A549 (cell line): ENCODE results near the gene TAF3.

Experiments used
- EP300 ChIP-seq, 2 experiments: fragments of >200 bp; sonication (Bioruptor Twin); formaldehyde crosslinking; IDR thresholded peaks; 2 replicates in 1 of 2; 3 replicates in 1 of 2; pipeline ENCODE4 v1.6.1; 2016 to 2017
- MYC ChIP-seq: IDR thresholded peaks from 2 replicates; pipeline ENCODE4 v1.6.1; 2012; ENCODE audit warnings: mild to moderate bottlenecking, inconsistent platforms, low read length, improper control_type of control experiment, borderline replicate concordance
- RAD21 ChIP-seq, 2 experiments: fragments of >200 bp in 1 of 2; sonication (Bioruptor Twin) in 1 of 2; formaldehyde crosslinking in 1 of 2; IDR thresholded peaks in 1 of 2; conservative IDR thresholded peaks in 1 of 2; 2 replicates in 1 of 2; 3 replicates in 1 of 2; pipeline ENCODE4 v1.6.1; 2012 to 2018; ENCODE audit warnings: inconsistent platforms in 1 of 2
- TF ChIP-seq, protein P1 (sequence below): fragments of >200 bp; sonication (Bioruptor Twin); formaldehyde crosslinking; IDR thresholded peaks from 3 replicates; pipeline ENCODE4 v1.6.1; 2016
- TF ChIP-seq, protein P2 (sequence below): fragments of >200 bp; sonication (Bioruptor Twin); formaldehyde crosslinking; IDR thresholded peaks from 3 replicates; pipeline ENCODE4 v1.5.1; 2016
- TF ChIP-seq, protein P3 (sequence below): IDR thresholded peaks from 2 replicates; pipeline ENCODE4 v1.6.1; 2012

DNA sequence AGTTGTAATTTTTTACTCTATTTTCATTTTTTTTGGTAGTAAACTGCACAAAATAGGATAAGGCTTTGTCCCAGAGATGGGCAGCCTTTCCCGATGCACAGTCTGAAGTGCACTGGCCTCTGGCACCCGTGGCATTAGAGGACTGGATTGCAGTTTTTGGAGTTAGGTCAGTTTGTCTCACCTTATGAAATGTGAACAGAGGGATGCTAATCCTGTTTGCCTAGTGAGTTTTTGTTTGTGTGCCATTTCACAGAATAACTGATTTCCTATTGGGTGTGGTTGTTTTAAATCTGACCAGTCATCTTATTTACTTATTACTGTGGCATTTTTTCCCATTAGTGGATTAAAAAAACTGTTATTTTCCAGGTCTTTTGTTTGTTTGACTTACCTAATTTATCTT is 126.7 kb downstream of the TAF3 start:
- TF ChIP-seq, protein P1, sequence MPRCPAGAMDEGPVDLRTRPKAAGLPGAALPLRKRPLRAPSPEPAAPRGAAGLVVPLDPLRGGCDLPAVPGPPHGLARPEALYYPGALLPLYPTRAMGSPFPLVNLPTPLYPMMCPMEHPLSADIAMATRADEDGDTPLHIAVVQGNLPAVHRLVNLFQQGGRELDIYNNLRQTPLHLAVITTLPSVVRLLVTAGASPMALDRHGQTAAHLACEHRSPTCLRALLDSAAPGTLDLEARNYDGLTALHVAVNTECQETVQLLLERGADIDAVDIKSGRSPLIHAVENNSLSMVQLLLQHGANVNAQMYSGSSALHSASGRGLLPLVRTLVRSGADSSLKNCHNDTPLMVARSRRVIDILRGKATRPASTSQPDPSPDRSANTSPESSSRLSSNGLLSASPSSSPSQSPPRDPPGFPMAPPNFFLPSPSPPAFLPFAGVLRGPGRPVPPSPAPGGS: no peak
- TF ChIP-seq, protein P2, sequence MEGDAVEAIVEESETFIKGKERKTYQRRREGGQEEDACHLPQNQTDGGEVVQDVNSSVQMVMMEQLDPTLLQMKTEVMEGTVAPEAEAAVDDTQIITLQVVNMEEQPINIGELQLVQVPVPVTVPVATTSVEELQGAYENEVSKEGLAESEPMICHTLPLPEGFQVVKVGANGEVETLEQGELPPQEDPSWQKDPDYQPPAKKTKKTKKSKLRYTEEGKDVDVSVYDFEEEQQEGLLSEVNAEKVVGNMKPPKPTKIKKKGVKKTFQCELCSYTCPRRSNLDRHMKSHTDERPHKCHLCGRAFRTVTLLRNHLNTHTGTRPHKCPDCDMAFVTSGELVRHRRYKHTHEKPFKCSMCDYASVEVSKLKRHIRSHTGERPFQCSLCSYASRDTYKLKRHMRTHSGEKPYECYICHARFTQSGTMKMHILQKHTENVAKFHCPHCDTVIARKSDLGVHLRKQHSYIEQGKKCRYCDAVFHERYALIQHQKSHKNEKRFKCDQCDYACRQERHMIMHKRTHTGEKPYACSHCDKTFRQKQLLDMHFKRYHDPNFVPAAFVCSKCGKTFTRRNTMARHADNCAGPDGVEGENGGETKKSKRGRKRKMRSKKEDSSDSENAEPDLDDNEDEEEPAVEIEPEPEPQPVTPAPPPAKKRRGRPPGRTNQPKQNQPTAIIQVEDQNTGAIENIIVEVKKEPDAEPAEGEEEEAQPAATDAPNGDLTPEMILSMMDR: no peak
- TF ChIP-seq MYC: no peak
- TF ChIP-seq RAD21 (conservative IDR thresholded peaks at IDR 0.05 in 1 of 2, IDR thresholded peaks at IDR 0.05 in 1 of 2): no peak
- TF ChIP-seq, protein P3, sequence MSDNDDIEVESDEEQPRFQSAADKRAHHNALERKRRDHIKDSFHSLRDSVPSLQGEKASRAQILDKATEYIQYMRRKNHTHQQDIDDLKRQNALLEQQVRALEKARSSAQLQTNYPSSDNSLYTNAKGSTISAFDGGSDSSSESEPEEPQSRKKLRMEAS: no peak
- TF ChIP-seq EP300 (IDR thresholded peaks at IDR 0.05): no peak
